ENCODE data around the gene TMEM259. TPM values are rescaled to one million over a fixed set of nuclear protein-coding genes. Genes with fewer than 3 reads are reported as not detected.

TMEM259 gene
- total and polyA plus RNA-seq, 2 of the 13 experiments (the other 11 are each of a cell fraction or from before 2014, with no cell fraction given), result 64.7 to 164 TPM

DNA sequence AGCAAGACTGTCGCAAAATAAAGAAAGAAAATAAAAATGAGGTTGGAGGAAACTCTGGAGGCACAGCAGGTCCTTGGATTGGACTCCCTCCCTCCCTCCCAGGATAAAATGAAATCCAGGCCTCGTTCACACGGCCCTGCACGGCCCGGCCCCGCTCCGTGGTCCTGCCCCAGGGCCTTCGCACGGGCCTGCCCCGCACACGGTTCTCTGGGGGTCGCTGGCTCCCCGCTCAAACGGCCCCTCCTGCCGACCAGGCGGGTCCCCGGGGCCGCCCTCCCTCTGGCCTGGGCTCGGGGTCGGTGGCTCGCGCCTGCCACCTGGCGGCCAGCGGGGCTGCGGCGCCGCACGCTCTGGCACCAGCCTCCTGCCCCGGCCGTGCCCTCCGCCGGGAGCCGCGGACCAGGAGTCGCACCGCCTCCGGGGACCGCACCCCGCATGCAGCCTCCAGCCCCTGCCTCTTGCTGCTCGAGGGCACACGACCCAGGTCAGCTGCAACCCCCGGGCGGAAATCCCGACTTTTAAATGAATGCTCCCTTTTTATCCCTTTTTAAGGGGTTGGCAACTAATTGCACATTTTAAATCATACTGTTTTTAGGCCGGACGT is 38.3 kb downstream of the TMEM259 start (continued):
- TF ChIP-seq, protein P1, sequence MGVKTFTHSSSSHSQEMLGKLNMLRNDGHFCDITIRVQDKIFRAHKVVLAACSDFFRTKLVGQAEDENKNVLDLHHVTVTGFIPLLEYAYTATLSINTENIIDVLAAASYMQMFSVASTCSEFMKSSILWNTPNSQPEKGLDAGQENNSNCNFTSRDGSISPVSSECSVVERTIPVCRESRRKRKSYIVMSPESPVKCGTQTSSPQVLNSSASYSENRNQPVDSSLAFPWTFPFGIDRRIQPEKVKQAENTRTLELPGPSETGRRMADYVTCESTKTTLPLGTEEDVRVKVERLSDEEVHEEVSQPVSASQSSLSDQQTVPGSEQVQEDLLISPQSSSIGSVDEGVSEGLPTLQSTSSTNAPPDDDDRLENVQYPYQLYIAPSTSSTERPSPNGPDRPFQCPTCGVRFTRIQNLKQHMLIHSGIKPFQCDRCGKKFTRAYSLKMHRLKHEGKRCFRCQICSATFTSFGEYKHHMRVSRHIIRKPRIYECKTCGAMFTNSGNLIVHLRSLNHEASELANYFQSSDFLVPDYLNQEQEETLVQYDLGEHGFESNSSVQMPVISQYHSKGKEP (CRISPR knock-in tag; IDR thresholded peaks at IDR 0.05), result no peak
- TF ChIP-seq PHF8 (CRISPR knock-in tag; IDR thresholded peaks at IDR 0.05) (peak; percentile 30; the same call in 1 of the 2 replicates), ZNF296 (CRISPR knock-in tag; conservative IDR thresholded peaks at IDR 0.05) (no peak), ZFY (CRISPR knock-in tag; IDR thresholded peaks at IDR 0.05) (peak; percentile 57), U2AF1 (optimal IDR thresholded peaks at IDR 0.05; ENCODE audit: low read depth, low read length) (no peak), ZKSCAN8 (CRISPR knock-in tag; IDR thresholded peaks at IDR 0.05; ENCODE audit: borderline replicate concordance) (no peak), ZNF792 (CRISPR knock-in tag; IDR thresholded peaks at IDR 0.05) (no peak), HOXA5 (CRISPR knock-in tag; IDR thresholded peaks at IDR 0.05) (no peak), ZNF552 (CRISPR knock-in tag; IDR thresholded peaks at IDR 0.05; ENCODE audit: borderline replicate concordance) (no peak), MED1 (CRISPR knock-in tag; IDR thresholded peaks at IDR 0.05) (peak; percentile 66), SAFB2 (CRISPR knock-in tag; IDR thresholded peaks at IDR 0.05; ENCODE audit: borderline replicate concordance, low read depth) (no peak), ZNF234 (CRISPR knock-in tag; conservative IDR thresholded peaks at IDR 0.05) (no peak), ERF (CRISPR knock-in tag; IDR thresholded peaks at IDR 0.05) (no peak), CENPX (CRISPR knock-in tag; IDR thresholded peaks at IDR 0.05) (no peak)
- TF ChIP-seq, protein P2, sequence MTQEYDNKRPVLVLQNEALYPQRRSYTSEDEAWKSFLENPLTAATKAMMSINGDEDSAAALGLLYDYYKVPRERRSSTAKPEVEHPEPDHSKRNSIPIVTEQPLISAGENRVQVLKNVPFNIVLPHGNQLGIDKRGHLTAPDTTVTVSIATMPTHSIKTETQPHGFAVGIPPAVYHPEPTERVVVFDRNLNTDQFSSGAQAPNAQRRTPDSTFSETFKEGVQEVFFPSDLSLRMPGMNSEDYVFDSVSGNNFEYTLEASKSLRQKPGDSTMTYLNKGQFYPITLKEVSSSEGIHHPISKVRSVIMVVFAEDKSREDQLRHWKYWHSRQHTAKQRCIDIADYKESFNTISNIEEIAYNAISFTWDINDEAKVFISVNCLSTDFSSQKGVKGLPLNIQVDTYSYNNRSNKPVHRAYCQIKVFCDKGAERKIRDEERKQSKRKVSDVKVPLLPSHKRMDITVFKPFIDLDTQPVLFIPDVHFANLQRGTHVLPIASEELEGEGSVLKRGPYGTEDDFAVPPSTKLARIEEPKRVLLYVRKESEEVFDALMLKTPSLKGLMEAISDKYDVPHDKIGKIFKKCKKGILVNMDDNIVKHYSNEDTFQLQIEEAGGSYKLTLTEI (CRISPR knock-in tag; conservative IDR thresholded peaks at IDR 0.05), result no peak
- TF ChIP-seq, protein P3, sequence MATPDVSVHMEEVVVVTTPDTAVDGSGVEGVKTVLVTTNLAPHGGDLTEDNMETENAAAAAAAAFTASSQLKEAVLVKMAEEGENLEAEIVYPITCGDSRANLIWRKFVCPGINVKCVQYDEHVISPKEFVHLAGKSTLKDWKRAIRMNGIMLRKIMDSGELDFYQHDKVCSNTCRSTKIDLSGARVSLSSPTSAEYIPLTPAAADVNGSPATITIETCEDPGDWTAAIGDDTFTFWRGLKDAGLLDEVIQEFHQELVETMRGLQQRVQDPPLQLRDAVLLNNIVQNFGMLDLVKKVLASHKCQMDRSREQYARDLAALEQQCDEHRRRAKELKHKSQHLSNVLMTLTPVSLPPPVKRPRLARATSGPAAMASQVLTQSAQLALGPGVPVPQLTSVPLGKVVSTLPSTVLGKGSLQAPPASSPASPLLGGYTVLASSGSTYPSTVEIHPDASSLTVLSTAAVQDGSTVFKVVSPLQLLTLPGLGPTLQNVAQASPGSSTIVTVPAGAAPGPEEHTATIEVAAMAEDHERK (CRISPR knock-in tag; IDR thresholded peaks at IDR 0.05; ENCODE audit: low read depth), result no peak
- TF ChIP-seq, protein P4, sequence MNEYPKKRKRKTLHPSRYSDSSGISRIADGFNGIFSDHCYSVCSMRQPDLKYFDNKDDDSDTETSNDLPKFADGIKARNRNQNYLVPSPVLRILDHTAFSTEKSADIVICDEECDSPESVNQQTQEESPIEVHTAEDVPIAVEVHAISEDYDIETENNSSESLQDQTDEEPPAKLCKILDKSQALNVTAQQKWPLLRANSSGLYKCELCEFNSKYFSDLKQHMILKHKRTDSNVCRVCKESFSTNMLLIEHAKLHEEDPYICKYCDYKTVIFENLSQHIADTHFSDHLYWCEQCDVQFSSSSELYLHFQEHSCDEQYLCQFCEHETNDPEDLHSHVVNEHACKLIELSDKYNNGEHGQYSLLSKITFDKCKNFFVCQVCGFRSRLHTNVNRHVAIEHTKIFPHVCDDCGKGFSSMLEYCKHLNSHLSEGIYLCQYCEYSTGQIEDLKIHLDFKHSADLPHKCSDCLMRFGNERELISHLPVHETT (CRISPR knock-in tag; conservative IDR thresholded peaks at IDR 0.05), result no peak
- TF ChIP-seq, protein P5, sequence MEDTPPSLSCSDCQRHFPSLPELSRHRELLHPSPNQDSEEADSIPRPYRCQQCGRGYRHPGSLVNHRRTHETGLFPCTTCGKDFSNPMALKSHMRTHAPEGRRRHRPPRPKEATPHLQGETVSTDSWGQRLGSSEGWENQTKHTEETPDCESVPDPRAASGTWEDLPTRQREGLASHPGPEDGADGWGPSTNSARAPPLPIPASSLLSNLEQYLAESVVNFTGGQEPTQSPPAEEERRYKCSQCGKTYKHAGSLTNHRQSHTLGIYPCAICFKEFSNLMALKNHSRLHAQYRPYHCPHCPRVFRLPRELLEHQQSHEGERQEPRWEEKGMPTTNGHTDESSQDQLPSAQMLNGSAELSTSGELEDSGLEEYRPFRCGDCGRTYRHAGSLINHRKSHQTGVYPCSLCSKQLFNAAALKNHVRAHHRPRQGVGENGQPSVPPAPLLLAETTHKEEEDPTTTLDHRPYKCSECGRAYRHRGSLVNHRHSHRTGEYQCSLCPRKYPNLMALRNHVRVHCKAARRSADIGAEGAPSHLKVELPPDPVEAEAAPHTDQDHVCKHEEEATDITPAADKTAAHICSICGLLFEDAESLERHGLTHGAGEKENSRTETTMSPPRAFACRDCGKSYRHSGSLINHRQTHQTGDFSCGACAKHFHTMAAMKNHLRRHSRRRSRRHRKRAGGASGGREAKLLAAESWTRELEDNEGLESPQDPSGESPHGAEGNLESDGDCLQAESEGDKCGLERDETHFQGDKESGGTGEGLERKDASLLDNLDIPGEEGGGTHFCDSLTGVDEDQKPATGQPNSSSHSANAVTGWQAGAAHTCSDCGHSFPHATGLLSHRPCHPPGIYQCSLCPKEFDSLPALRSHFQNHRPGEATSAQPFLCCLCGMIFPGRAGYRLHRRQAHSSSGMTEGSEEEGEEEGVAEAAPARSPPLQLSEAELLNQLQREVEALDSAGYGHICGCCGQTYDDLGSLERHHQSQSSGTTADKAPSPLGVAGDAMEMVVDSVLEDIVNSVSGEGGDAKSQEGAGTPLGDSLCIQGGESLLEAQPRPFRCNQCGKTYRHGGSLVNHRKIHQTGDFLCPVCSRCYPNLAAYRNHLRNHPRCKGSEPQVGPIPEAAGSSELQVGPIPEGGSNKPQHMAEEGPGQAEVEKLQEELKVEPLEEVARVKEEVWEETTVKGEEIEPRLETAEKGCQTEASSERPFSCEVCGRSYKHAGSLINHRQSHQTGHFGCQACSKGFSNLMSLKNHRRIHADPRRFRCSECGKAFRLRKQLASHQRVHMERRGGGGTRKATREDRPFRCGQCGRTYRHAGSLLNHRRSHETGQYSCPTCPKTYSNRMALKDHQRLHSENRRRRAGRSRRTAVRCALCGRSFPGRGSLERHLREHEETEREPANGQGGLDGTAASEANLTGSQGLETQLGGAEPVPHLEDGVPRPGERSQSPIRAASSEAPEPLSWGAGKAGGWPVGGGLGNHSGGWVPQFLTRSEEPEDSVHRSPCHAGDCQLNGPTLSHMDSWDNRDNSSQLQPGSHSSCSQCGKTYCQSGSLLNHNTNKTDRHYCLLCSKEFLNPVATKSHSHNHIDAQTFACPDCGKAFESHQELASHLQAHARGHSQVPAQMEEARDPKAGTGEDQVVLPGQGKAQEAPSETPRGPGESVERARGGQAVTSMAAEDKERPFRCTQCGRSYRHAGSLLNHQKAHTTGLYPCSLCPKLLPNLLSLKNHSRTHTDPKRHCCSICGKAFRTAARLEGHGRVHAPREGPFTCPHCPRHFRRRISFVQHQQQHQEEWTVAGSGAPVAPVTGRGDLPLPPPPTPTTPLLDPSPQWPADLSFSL (CRISPR knock-in tag; IDR thresholded peaks at IDR 0.05), result no peak

Data from HepG2 (cell line).